CD4-positive, alpha-beta T cell treated with Interferon gamma for 1 hour (primary cell): ENCODE measurements around the gene CDKL1.
"Not testable (repeated sequence)": the region's sequence is repeated elsewhere in the genome, so short reads cannot be mapped to it uniquely, and the experiment has no call there.

Source experiments
- DNase-seq: peaks from one replicate; pipeline ENCODE4 v3.0.0-alpha.2; 2020

Gene CDKL1

GRCh38 chr14:50321009-50321660, 75.5 kb downstream of the CDKL1 start:
- peak; percentile 68 for DNase-seq

GRCh38 chr14:50320283-50320682, 76.4 kb downstream of the CDKL1 start:
- no peak for DNase-seq

GRCh38 chr14:50319721-50320120, 77.0 kb downstream of the CDKL1 start:
- no peak for DNase-seq

GRCh38 chr14:50319293-50319692, 77.4 kb downstream of the CDKL1 start:
- no peak for DNase-seq

- no peak for DNase-seq
Observed at GRCh38 chr14:50318031-50318626, 78.6 kb downstream of the CDKL1 start.

GRCh38 chr14:50314098-50314497, 82.6 kb downstream of the CDKL1 start:
- not testable (repeated sequence) for DNase-seq

GRCh38 chr14:50312734-50313054, 84.0 kb downstream of the CDKL1 start:
- DNase-seq, result no peak

GRCh38 chr14:50311972-50312733, 84.5 kb downstream of the CDKL1 start, which contains the start of the genes DMAC2L and L2HGDH:
DMAC2L (plus strand) TSS chr14:50312324; CDS start chr14:50321488, 9,164 bp downstream.
L2HGDH (minus strand) TSS chr14:50312229; CDS start chr14:50312150, 79 bp downstream.
- peak; percentile 87 for DNase-seq

- no peak for DNase-seq
Observed at GRCh38 chr14:50311337-50311971, 85.2 kb downstream of the CDKL1 start.

- no peak for DNase-seq
Observed at GRCh38 chr14:50310445-50310844, 86.2 kb downstream of the CDKL1 start.

GRCh38 chr14:50308363-50308915, 88.2 kb downstream of the CDKL1 start:
- DNase-seq, result no peak

GRCh38 chr14:50303744-50304471, 92.8 kb downstream of the CDKL1 start:
- DNase-seq, result peak; percentile 23

- no peak for DNase-seq
Observed at GRCh38 chr14:50301914-50302313, 94.8 kb downstream of the CDKL1 start.

- DNase-seq, result no peak
Observed at GRCh38 chr14:50299585-50299984, 97.1 kb downstream of the CDKL1 start.

GRCh38 chr14:50290306-50290705, 106.4 kb downstream of the CDKL1 start:
- DNase-seq, result no peak

- DNase-seq, result no peak
Observed at GRCh38 chr14:50288146-50288545, 108.5 kb downstream of the CDKL1 start.

- no peak for DNase-seq
Observed at GRCh38 chr14:50285861-50286260, 110.8 kb downstream of the CDKL1 start.
